Neural cell (in vitro differentiated cells): ENCODE measurements around the gene PTCH2. TPM values are rescaled to one million over a fixed set of nuclear protein-coding genes. Genes with fewer than 3 reads are reported as not detected.

Source experiments
- H2AFZ ChIP-seq: fragments of 200-600, 300-800 bp; sonication (generic), shearing (Covaris generic); 2 replicates; pipeline ENCODE4 v1.6.0; 2014; ENCODE audit warnings: low read depth, mild to moderate bottlenecking, antibody characterized with exemption, low read length, moderate library complexity
- H3F3A ChIP-seq: fragments of 200-600 bp; shearing (Covaris generic); 2 replicates; pipeline ENCODE4 v1.6.1; 2016; ENCODE audit warnings: mild to moderate bottlenecking, moderate library complexity, mixed read lengths, antibody characterized with exemption, low read length; ENCODE audit not compliant: insufficient read depth, poor library complexity, severe bottlenecking
- H3K27ac ChIP-seq: fragments of 200-600, 300-800 bp; sonication (generic), shearing (Covaris generic); 2 replicates; pipeline ENCODE4 v1.5.1; 2014; ENCODE audit warnings: mild to moderate bottlenecking, low read length, moderate library complexity
- H3K27me3 ChIP-seq: fragments of 300-800, 200-600 bp; sonication (generic), shearing (Covaris generic); 2 replicates; pipeline ENCODE4 v1.6.0; 2014; ENCODE audit warnings: mild to moderate bottlenecking, low read depth, low read length, moderate library complexity; ENCODE audit not compliant: insufficient read depth
- H3K36me3 ChIP-seq: fragments of 300-800, 200-600 bp; sonication (generic), shearing (Covaris generic); 2 replicates; pipeline ENCODE4 v1.5.1; 2014; ENCODE audit warnings: mild to moderate bottlenecking, antibody characterized with exemption, low read length, moderate library complexity; ENCODE audit not compliant: insufficient read depth
- H3K4me2 ChIP-seq: fragments of 300-800, 200-600 bp; sonication (generic), shearing (Covaris generic); 2 replicates; pipeline ENCODE4 v1.6.0; 2014; ENCODE audit warnings: mild to moderate bottlenecking, low read length
- H3K4me3 ChIP-seq: fragments of 300-800, 200-600 bp; sonication (generic), shearing (Covaris generic); 2 replicates; pipeline ENCODE4 v1.5.1; 2014; ENCODE audit warnings: mild to moderate bottlenecking, low read length, moderate library complexity
- H3K79me2 ChIP-seq: fragments of 200-600 bp; shearing (Covaris generic); replicated peaks from 2 replicates; pipeline ENCODE4 v1.6.0; 2014; ENCODE audit warnings: mild to moderate bottlenecking, low read length, moderate library complexity; ENCODE audit not compliant: insufficient read depth
- H3K9ac ChIP-seq: fragments of 300-800, 200-600 bp; sonication (generic), shearing (Covaris generic); 2 replicates; pipeline ENCODE4 v1.6.1; 2016; ENCODE audit warnings: mild to moderate bottlenecking, low read length, mixed read lengths
- H3K9me2 ChIP-seq: fragments of 200-600 bp; shearing (Covaris generic); 2 replicates; pipeline ENCODE4 v1.6.1; 2016; ENCODE audit warnings: mild to moderate bottlenecking, low read length, mixed read lengths; ENCODE audit not compliant: insufficient read depth
- H3K9me3 ChIP-seq: fragments of 200-600, 300-800 bp; sonication (generic), shearing (Covaris generic); 2 replicates; pipeline ENCODE4 v1.6.1; 2016; ENCODE audit warnings: mild to moderate bottlenecking, mixed run types, low read length, moderate library complexity, mixed read lengths
- H4K20me1 ChIP-seq: fragments of 200-600 bp; shearing (Covaris generic); 2 replicates; pipeline ENCODE4 v1.6.1; 2016; ENCODE audit warnings: mild to moderate bottlenecking, mixed run types; ENCODE audit not compliant: insufficient read depth
- CTCF ChIP-seq: fragments of 450-650 bp; IDR thresholded peaks from 2 replicates; pipeline ENCODE4 v1.5.1; 2014; ENCODE audit warnings: antibody characterized with exemption, mild to moderate bottlenecking, moderate library complexity; ENCODE audit not compliant: poor library complexity, severe bottlenecking
- EP300 ChIP-seq: fragments of 450-650 bp; conservative IDR thresholded peaks from 2 replicates; pipeline ENCODE4 v1.6.1; 2014; ENCODE audit warnings: antibody characterized with exemption, mild to moderate bottlenecking, moderate library complexity; ENCODE audit not compliant: poor library complexity, severe bottlenecking
- EZH2 ChIP-seq: fragments of 200-600, 300-800 bp; shearing (Covaris generic), sonication (generic); IDR thresholded peaks from 2 replicates; pipeline ENCODE4 v1.6.1; 2014; ENCODE audit warnings: antibody characterized with exemption, low read length, borderline replicate concordance, mild to moderate bottlenecking; ENCODE audit not compliant: insufficient read depth, poor library complexity, severe bottlenecking
- MXI1 ChIP-seq: fragments of 450-650 bp; conservative IDR thresholded peaks from 2 replicates; pipeline ENCODE4 v1.6.1; 2014; ENCODE audit warnings: antibody characterized with exemption, mild to moderate bottlenecking; ENCODE audit not compliant: poor library complexity, severe bottlenecking
- POLR2AphosphoS5 ChIP-seq: IDR thresholded peaks from 2 replicates; pipeline ENCODE4 v1.6.1; 2012
- RAD21 ChIP-seq: fragments of 450-650 bp; conservative IDR thresholded peaks from 2 replicates; pipeline ENCODE4 v1.6.1; 2014; ENCODE audit warnings: antibody characterized with exemption, mild to moderate bottlenecking, moderate library complexity
- REST ChIP-seq: IDR thresholded peaks from 2 replicates; pipeline ENCODE4 v1.6.1; 2012; ENCODE audit warnings: borderline replicate concordance
- SMC3 ChIP-seq: fragments of 450-650 bp; conservative IDR thresholded peaks from 2 replicates; pipeline ENCODE4 v1.6.1; 2014; ENCODE audit warnings: antibody characterized with exemption, mild to moderate bottlenecking, moderate library complexity; ENCODE audit not compliant: poor library complexity
- TAF1 ChIP-seq: IDR thresholded peaks from 2 replicates; pipeline ENCODE4 v1.6.1; 2012; ENCODE audit warnings: low read depth
- polyA plus RNA-seq: library from polyadenylated mRNA; depleted of rRNA; stranded (reverse); fragments of >200 nt; gene quantifications from 2 replicates; pipeline ENCODE4 v1.2.3, GENCODE V29; 2014

Gene PTCH2
- polyA plus RNA-seq, 1 donor from 2014 or later: 1.3 TPM

- no peaks in the 10 kb centered on the region for H3K79me2 ChIP-seq
- H3K9me3 ChIP-seq: no peaks in the 10 kb centered on the region
- no peak overlapping the region for H3K27ac ChIP-seq
- no peaks in the 10 kb centered on the region for H4K20me1 ChIP-seq
- TF ChIP-seq SMC3: no peak
- TF ChIP-seq RAD21: no peak
- TF ChIP-seq POLR2AphosphoS5: no peak
- no peak for TF ChIP-seq CTCF
- no peak for TF ChIP-seq MXI1
- no peak for TF ChIP-seq REST
- TF ChIP-seq EZH2: no peak
- no peak for TF ChIP-seq TAF1
- no peak for TF ChIP-seq EP300
- H3K27me3 ChIP-seq: no peaks in the 10 kb centered on the region
- no peak overlapping the region for H2AFZ ChIP-seq
- H3K9me2 ChIP-seq: no peaks in the 10 kb centered on the region
- no peaks in the 10 kb centered on the region for H3F3A ChIP-seq
- no peak overlapping the region for H3K9ac ChIP-seq
- H3K4me2 ChIP-seq: no peak overlapping the region
- no peaks in the 10 kb centered on the region for H3K36me3 ChIP-seq
- no peak overlapping the region for H3K4me3 ChIP-seq
Measured at GRCh38 chr1:44829506-44830384, 13.3 kb downstream of the PTCH2 start.

- Histone ChIP-seq H3K9me2 (no peaks in the 10 kb centered on the region), H3K36me3 (no peaks in the 10 kb centered on the region), H4K20me1 (no peaks in the 10 kb centered on the region), H3K27ac (no peak overlapping the region), H2AFZ (no peak overlapping the region), H3K9ac (no peak overlapping the region), H3K4me2 (no peak overlapping the region), H3K9me3 (no peaks in the 10 kb centered on the region), H3K4me3 (no peak overlapping the region), H3K27me3 (no peaks in the 10 kb centered on the region), H3F3A (no peaks in the 10 kb centered on the region), H3K79me2 (no peaks in the 10 kb centered on the region)
- TF ChIP-seq EP300 (no peak), SMC3 (no peak), RAD21 (no peak)
Measured at GRCh38 chr1:44828841-44829440, 14.1 kb downstream of the PTCH2 start.
